K562 (cell line): ENCODE results near the gene HIVEP1. TPM values are rescaled to one million over a fixed set of nuclear protein-coding genes. Genes with fewer than 3 reads are reported as not detected.

ENCODE experiments used
- ATAC-seq: fragments of 200-7000 bp; cut with Tn5 transposase; 3 replicates; pipeline ENCODE4 v1.9.1; 2020; ENCODE audit warnings: moderate library complexity
- BruUV-seq: library from RNA; stranded (reverse); fragments of 400-500 nt; replicated peaks from 2 replicates; lab custom pipeline; 2021; lab: Mats Ljungman, UMichigan
- CTCF ChIA-PET: fragments of 300-600 bp; formaldehyde crosslinking; extraction: SDS; loops from one replicate; lab custom pipeline; 2021; ENCODE audit warnings: low intra/inter-chr PET ratio; lab: Yijun Ruan, JAX
- POLR2A ChIA-PET: fragments of 300-600, 350-650 bp; sonication (Branson Sonifier 250); formaldehyde crosslinking; extraction: SDS; loops from one replicate; lab custom pipeline; 2021; ENCODE audit warnings: antibody characterized with exemption, inconsistent platforms; lab: Yijun Ruan, JAX
- DNase-seq, 4 experiments: peaks; one replicate each; pipeline versions ENCODE4 v3.0.0 to v3.0.0-alpha.2; 2011 to 2018; ENCODE audit warnings: low spot score in 3 of 4, mixed read lengths in 3 of 4; ENCODE audit errors: extremely low read depth in 1 of 4
- FAIRE-seq: peaks from 2 replicates; lab custom pipeline; 2011; peaks lifted over from hg19 to GRCh38; lab: Jason Lieb, UNC
- H2AFZ ChIP-seq: 2 replicates; pipeline ENCODE4 v1.6.0; 2011; ENCODE audit warnings: low read depth, low read length, control low read depth, inconsistent platforms
- H3K27ac ChIP-seq: fragments of 200-600 bp; 3 replicates; pipeline ENCODE4 v1.8.0; 2011; ENCODE audit warnings: low read depth, mild to moderate bottlenecking, control low read depth, inconsistent platforms, low read length, moderate library complexity, mixed read lengths; ENCODE audit errors: extremely low read depth
- H3K27me3 ChIP-seq, 2 experiments: fragments of 300-600 bp in 1 of 2; 2 replicates in 1 of 2; 3 replicates in 1 of 2; pipeline versions ENCODE4 v1.6.0 to v1.8.0; 2011; ENCODE audit warnings: inconsistent platforms in 2 of 2, low read length in 2 of 2, mild to moderate bottlenecking in 1 of 2, mixed read lengths in 1 of 2, moderate library complexity in 1 of 2; ENCODE audit not compliant: control insufficient read depth in 2 of 2, insufficient read depth in 2 of 2
- H3K36me3 ChIP-seq: fragments of 300-600 bp; 3 replicates; pipeline ENCODE4 v1.8.0; 2011; ENCODE audit warnings: mild to moderate bottlenecking, low read length, inconsistent platforms; ENCODE audit not compliant: control insufficient read depth, insufficient read depth
- H3K4me1 ChIP-seq, 2 experiments: fragments of 200-600 bp in 1 of 2; replicated peaks in 1 of 2; 2 replicates in 1 of 2; 3 replicates in 1 of 2; pipeline versions ENCODE4 v1.5.1 to v1.8.0; 2011; ENCODE audit warnings: inconsistent platforms in 2 of 2, low read length in 2 of 2, mild to moderate bottlenecking in 1 of 2, mixed read lengths in 1 of 2, moderate library complexity in 1 of 2; ENCODE audit not compliant: control insufficient read depth in 2 of 2, insufficient read depth in 2 of 2
- H3K4me2 ChIP-seq: 2 replicates; pipeline ENCODE4 v1.6.1; 2011; ENCODE audit warnings: low read length, control low read depth, inconsistent platforms, mixed read lengths; ENCODE audit not compliant: insufficient read depth
- H3K4me3 ChIP-seq: fragments of 200-600 bp; sonication (generic), shearing (Covaris generic); 2 replicates; pipeline ENCODE4 v1.5.1; 2016; ENCODE audit warnings: control low read depth, inconsistent platforms
- H3K79me2 ChIP-seq: fragments of 200-600 bp; 3 replicates; pipeline ENCODE4 v1.8.0; 2011; ENCODE audit warnings: low read length, inconsistent platforms; ENCODE audit not compliant: control insufficient read depth, insufficient read depth
- H3K9ac ChIP-seq, 2 experiments: 2 replicates each; pipeline versions ENCODE4 v1.6.0 to v1.6.1; 2011; ENCODE audit warnings: low read depth in 2 of 2, low read length in 2 of 2, control low read depth in 1 of 2, inconsistent platforms in 1 of 2, mild to moderate bottlenecking in 1 of 2, mixed read lengths in 1 of 2; ENCODE audit not compliant: insufficient read depth in 1 of 2
- H3K9me1 ChIP-seq: one replicate; pipeline ENCODE4 v1.6.0; 2011; ENCODE audit warnings: inconsistent platforms, mild to moderate bottlenecking, low read length, moderate library complexity; ENCODE audit not compliant: control insufficient read depth, insufficient read depth
- H3K9me3 ChIP-seq: replicated peaks from 2 replicates; pipeline ENCODE4 v1.5.1; 2011; ENCODE audit warnings: low read depth, low read length, inconsistent platforms; ENCODE audit not compliant: control insufficient read depth, insufficient read depth
- H4K20me1 ChIP-seq: replicated peaks from 2 replicates; pipeline ENCODE4 v1.6.1; 2011; ENCODE audit warnings: low read length, inconsistent platforms, mixed read lengths; ENCODE audit not compliant: control insufficient read depth, insufficient read depth
- EGR1 ChIP-seq: fragments of 450-650 bp; conservative IDR thresholded peaks from 2 replicates; pipeline ENCODE4 v1.6.1; 2017; ENCODE audit warnings: mild to moderate bottlenecking
- PRPF4 ChIP-seq: fragments of 200-400 bp; formaldehyde crosslinking; IDR thresholded peaks from one replicate; pipeline ENCODE4 v1.6.1; 2017; ENCODE audit warnings: low read length, low read depth, mild to moderate bottlenecking; ENCODE audit not compliant: insufficient read depth, poor library complexity, severe bottlenecking
- RBM25 ChIP-seq: fragments of 200-400 bp; formaldehyde crosslinking; IDR thresholded peaks from 2 replicates; pipeline ENCODE4 v1.6.1; 2018; ENCODE audit warnings: low read length, low read depth, moderate library complexity; ENCODE audit not compliant: severe bottlenecking
- SREBF1 ChIP-seq: fragments of 150-350 bp; IDR thresholded peaks from 2 replicates; pipeline ENCODE4 v1.6.1; 2014; ENCODE audit warnings: antibody characterized with exemption, low read depth, low read length, borderline replicate concordance
- TAF1 ChIP-seq: IDR thresholded peaks from 2 replicates; pipeline ENCODE4 v1.6.1; 2011; ENCODE audit warnings: mild to moderate bottlenecking, low read length, moderate library complexity; ENCODE audit not compliant: insufficient read depth, control insufficient read depth, severe bottlenecking; ENCODE audit errors: extremely low read depth
- TBP ChIP-seq: optimal IDR thresholded peaks from 2 replicates; pipeline ENCODE3; 2011; ENCODE audit warnings: low read depth, low read length, improper control_type of control experiment
- TRIM25 ChIP-seq: fragments of 450-650 bp; IDR thresholded peaks from 2 replicates; pipeline ENCODE4 v1.7.0; 2016; ENCODE audit warnings: borderline replicate concordance
- ZNF274 ChIP-seq: IDR thresholded peaks from 2 replicates; pipeline ENCODE4 v1.6.1; 2011; ENCODE audit warnings: low read depth, mild to moderate bottlenecking, low read length, moderate library complexity, borderline replicate concordance
- ZNF384 ChIP-seq: IDR thresholded peaks from 2 replicates; pipeline ENCODE4 v1.6.1; 2012; ENCODE audit warnings: low read depth, low read length, improper control_type of control experiment
- ZNF449 ChIP-seq: fragments of 250-450 bp; sonication (Bioruptor Pico); IDR thresholded peaks from 2 replicates; pipeline ENCODE4 v1.8.0; 2022; ENCODE audit warnings: moderate library complexity, mild to moderate bottlenecking, inconsistent platforms
- WGBS: fragments of 100-300 bp; shearing (Covaris generic); methylation state at CpG from one replicate; pipeline ENCODE4 v1.1.6; 2016; ENCODE audit warnings: low coverage, mixed read lengths; ENCODE audit not compliant: insufficient coverage; ENCODE audit errors: missing lambda C conversion rate; 5-methylcytosine and 5-hydroxymethylcytosine counted together
- in situ Hi-C: fragments of 300-500 bp; cut with MboI; formaldehyde crosslinking; loops from 4 replicates; pipeline ENCODE4 v1.15.0; 2018; ENCODE audit warnings: inconsistent platforms, mixed read lengths
- intact Hi-C: fragments of 100-400 bp; cut with micrococcal nuclease; formaldehyde crosslinking; loops from 2 replicates; pipeline ENCODE4 v1.14.2; 2022
- polyA plus RNA-seq, 8 experiments: library from polyadenylated mRNA; depleted of rRNA in 4 of 8; stranded (reverse) in 5 of 8; unstranded in 3 of 8; fragments of >200 nt; fragmentation: Nextera tagmentation in 2 of 8; fragmentation: Illumina TruSeq in 1 of 8; extraction: Ambion mirVana in 2 of 8; extraction: Trizol in 1 of 8; gene quantifications; 2 replicates each; pipeline versions ENCODE4 v1.2.1 to v1.2.3, GENCODE V29; 2011 to 2014; ENCODE audit warnings: inconsistent platforms in 1 of 8, missing spikeins in 1 of 8
- total RNA-seq, 7 experiments: library from RNA; depleted of rRNA in 6 of 7; stranded (reverse); fragments of >200 nt in 6 of 7; fragmentation: Illumina TruSeq in 2 of 7; extraction: Trizol in 2 of 7; gene quantifications; 2 replicates each; pipeline versions ENCODE4 v1.2.1 to v1.2.3, GENCODE V29; 2011 to 2021; ENCODE audit warnings: low replicate concordance in 1 of 7

The HIVEP1 gene
- total and polyA plus RNA-seq, 9 of the 15 experiments (the other 6 are each of a cell fraction or from before 2014, with no cell fraction given) = 6.0 to 33.3 (median 21.7) TPM

GRCh38 chr6:12084681-12085080 is 72.6 kb downstream of the HIVEP1 start:
- CTCF ChIA-PET = no interaction called here

More at GRCh38 chr6:12084681-12085080, 72.6 kb downstream of the HIVEP1 start:
- Histone ChIP-seq H4K20me1 (0 out of 2 replicates have a peak, but pooled peaks cover 3% of the 10 kb centered on the region), H3K4me1 (no peaks in the 10 kb centered on the region), H3K27me3 (no peaks in the 10 kb centered on the region), H3K9me3 (no peaks in the 10 kb centered on the region), H3K36me3 (peaks cover 5% of the 10 kb centered on the region), H3K9ac (no peak overlapping the region), H2AFZ (no peak overlapping the region), H3K4me3 (no peak overlapping the region), H3K27ac (no peak overlapping the region), H3K4me2 (no peak overlapping the region), H3K9me1 (no peaks in the 10 kb centered on the region), H3K79me2 (peaks cover 79% of the 10 kb centered on the region)
- intact Hi-C loops = no loop called here
- POLR2A ChIA-PET = interaction anchor here (0.6 to 2.7 kb wide), 2 partner anchors 9 to 19 kb away, joined by 3 to 12 read pairs; no protein-coding TSS in a partner anchor
- in situ Hi-C loops = no loop called here
- FAIRE-seq (no peak), ATAC-seq (no peak), DNase-seq (no peak)
- TF ChIP-seq TRIM25 (no peak), SREBF1 (no peak), RBM25 (no peak), EGR1 (no peak), TAF1 (no peak), ZNF274 (no peak), TBP (no peak), ZNF449 (CRISPR knock-in tag) (no peak), PRPF4 (no peak), ZNF384 (no peak)
- BruUV-seq = no TSS peak
- WGBS = 51% methylated on average over 7 of the region's 7 CpGs
